ENCODE results near the gene HECA. TPM values are rescaled to one million over a fixed set of nuclear protein-coding genes. Genes with fewer than 3 reads are reported as not detected.

The HECA gene
- total and polyA plus RNA-seq, 2 of the 8 experiments (the other 6 are each of a cell fraction or from before 2014, with no cell fraction given), result 2.4 to 9.2 TPM

DNA sequence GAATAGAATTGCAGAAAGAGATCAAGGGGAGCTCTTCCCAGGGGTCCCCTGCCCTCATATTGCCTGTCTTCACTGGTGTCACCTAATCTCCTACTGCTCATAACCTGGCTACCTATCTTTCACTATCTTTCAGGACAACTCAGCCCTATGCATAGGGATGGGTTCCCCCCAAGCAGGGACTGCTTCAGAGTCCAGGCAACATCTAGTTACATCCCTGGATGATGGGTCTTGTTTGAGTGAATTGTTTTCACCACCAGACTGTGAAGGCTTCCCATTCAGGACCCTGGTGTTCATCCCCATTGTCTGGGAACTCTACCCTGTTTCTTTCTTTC, 850 bp upstream of the HECA start:
- no peak overlapping the region for H3K9ac ChIP-seq (replicated peaks in 1 of 4; ENCODE audit: extremely low read depth in 1 of 4, low read depth in 3 of 4, low read length in 3 of 4)
- no peak for FAIRE-seq
- H4K20me1 ChIP-seq (replicated peaks in 1 of 2; ENCODE audit: control insufficient read depth in 1 of 2, insufficient read depth in 2 of 2, low read length in 2 of 2), result peaks cover 1 to 3% of the 10 kb centered on the region in 2 experiments
- H3K23ac ChIP-seq (ENCODE audit: insufficient read length), result no peak overlapping the region
- CTCF ChIA-PET (ENCODE audit: partially characterized antibody), result interaction anchor here (0.9 to 1.0 kb wide), 2 partner anchors 8 to 231 kb away, joined by 3 read pairs; no protein-coding TSS in a partner anchor
- no peak overlapping the region for H2BK15ac ChIP-seq (ENCODE audit: low read length)
- no peak overlapping the region for H3K56ac ChIP-seq (replicated peaks; ENCODE audit: insufficient read length, low read depth, low read length)
- POLR2A ChIA-PET (ENCODE audit: partially characterized antibody), result interaction anchor here (0.7 to 1.8 kb wide), 2 partner anchors 9 to 1255 kb away, joined by 3 to 5 read pairs; no protein-coding TSS in a partner anchor
- H2BK120ac ChIP-seq (replicated peaks; ENCODE audit: low read depth, low read length), result no peak overlapping the region
- no peak overlapping the region for H4K91ac ChIP-seq (replicated peaks; ENCODE audit: insufficient read length, low read length)
- no peaks in the 10 kb centered on the region for H3K79me1 ChIP-seq (ENCODE audit: low read depth, low read length)
- no peak overlapping the region for H3K4ac ChIP-seq (replicated peaks; ENCODE audit: insufficient read length, low read depth, low read length)
- H2BK12ac ChIP-seq (ENCODE audit: low read depth, low read length), result 0 out of 2 replicates have a peak overlapping the region, but pooled peaks have one; percentile 29
- TF ChIP-seq GABPA (IDR thresholded peaks at IDR 0.05; ENCODE audit: borderline replicate concordance, insufficient read depth, low read length), result no peak
- TF ChIP-seq TBP (IDR thresholded peaks at IDR 0.05; ENCODE audit: low read depth, low read length), result no peak
- TF ChIP-seq TEAD4 (IDR thresholded peaks at IDR 0.05; ENCODE audit: low read depth, low read length), result no peak
- TF ChIP-seq BCL11A (IDR thresholded peaks at IDR 0.05; ENCODE audit: low read depth in 2 of 2, low read length in 2 of 2), result no peak
- no peak for TF ChIP-seq CREB1 (IDR thresholded peaks at IDR 0.05)
- no peak for TF ChIP-seq CHD2 (IDR thresholded peaks at IDR 0.05; ENCODE audit: low read length)
- TF ChIP-seq SUZ12 (IDR thresholded peaks at IDR 0.05; ENCODE audit: low read length), result no peak
- TF ChIP-seq RNF2 (IDR thresholded peaks at IDR 0.05; ENCODE audit: borderline replicate concordance, low read depth, low read length, missing control alignments, poor library complexity, severe bottlenecking), result no peak
- no peak for TF ChIP-seq TCF12 (IDR thresholded peaks at IDR 0.05; ENCODE audit: low read depth, low read length)
- TF ChIP-seq, protein P1, sequence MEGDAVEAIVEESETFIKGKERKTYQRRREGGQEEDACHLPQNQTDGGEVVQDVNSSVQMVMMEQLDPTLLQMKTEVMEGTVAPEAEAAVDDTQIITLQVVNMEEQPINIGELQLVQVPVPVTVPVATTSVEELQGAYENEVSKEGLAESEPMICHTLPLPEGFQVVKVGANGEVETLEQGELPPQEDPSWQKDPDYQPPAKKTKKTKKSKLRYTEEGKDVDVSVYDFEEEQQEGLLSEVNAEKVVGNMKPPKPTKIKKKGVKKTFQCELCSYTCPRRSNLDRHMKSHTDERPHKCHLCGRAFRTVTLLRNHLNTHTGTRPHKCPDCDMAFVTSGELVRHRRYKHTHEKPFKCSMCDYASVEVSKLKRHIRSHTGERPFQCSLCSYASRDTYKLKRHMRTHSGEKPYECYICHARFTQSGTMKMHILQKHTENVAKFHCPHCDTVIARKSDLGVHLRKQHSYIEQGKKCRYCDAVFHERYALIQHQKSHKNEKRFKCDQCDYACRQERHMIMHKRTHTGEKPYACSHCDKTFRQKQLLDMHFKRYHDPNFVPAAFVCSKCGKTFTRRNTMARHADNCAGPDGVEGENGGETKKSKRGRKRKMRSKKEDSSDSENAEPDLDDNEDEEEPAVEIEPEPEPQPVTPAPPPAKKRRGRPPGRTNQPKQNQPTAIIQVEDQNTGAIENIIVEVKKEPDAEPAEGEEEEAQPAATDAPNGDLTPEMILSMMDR (IDR thresholded peaks at IDR 0.05; ENCODE audit: control extremely low read depth in 1 of 3, insufficient read depth in 1 of 3, low read depth in 1 of 3, low read length in 3 of 3), result no peak
- no peak for TF ChIP-seq BRCA1 (IDR thresholded peaks at IDR 0.05; ENCODE audit: low read depth, low read length)
- TF ChIP-seq KDM5A (IDR thresholded peaks at IDR 0.05; ENCODE audit: low read length), result no peak
- H3K14ac ChIP-seq (ENCODE audit: insufficient read length), result no peak overlapping the region
- no peak overlapping the region for H3K27ac ChIP-seq (ENCODE audit: low read depth, low read length)
- no peak overlapping the region for H3K18ac ChIP-seq (ENCODE audit: extremely low read depth, low read length)
- no peak overlapping the region for H2AK5ac ChIP-seq (ENCODE audit: low read depth, low read length)
- no peak overlapping the region; a peak in 1 of 4 replicates for H3K4me2 ChIP-seq (ENCODE audit: insufficient read depth in 1 of 2, low read depth in 2 of 2, low read length in 2 of 2)
- no peak for DNase-seq (ENCODE audit: low read depth in 1 of 2, low spot score in 2 of 2)
- H3K4me1 ChIP-seq (replicated peaks in 1 of 4; ENCODE audit: control insufficient read depth in 3 of 4, insufficient read depth in 4 of 4, low read length in 3 of 4), result 0 out of 7 replicates have a peak, but pooled peaks cover 0 to 5% (median 0%) of the 10 kb centered on the region in 4 experiments
- H3K79me2 ChIP-seq (ENCODE audit: control insufficient read depth in 1 of 2, insufficient read depth in 2 of 2, low read length in 2 of 2), result peaks cover 0 to 13% of the 10 kb centered on the region in 2 experiments; a peak in 2 of 4 replicates
- H2AFZ ChIP-seq (ENCODE audit: low read length), result no peak overlapping the region
- H3K23me2 ChIP-seq (ENCODE audit: low read depth, low read length), result no peaks in the 10 kb centered on the region; the same call in 1 of the 2 replicates
- H3K4me3 ChIP-seq (ENCODE audit: extremely low read depth in 1 of 4, insufficient read depth in 2 of 4, low read depth in 3 of 4, low read length in 4 of 4), result no peak overlapping the region
- H4K8ac ChIP-seq (ENCODE audit: extremely low read depth, insufficient read depth, low read length), result no peak overlapping the region
- no peak overlapping the region for H2BK20ac ChIP-seq (ENCODE audit: low read length)
- H3K36me3 ChIP-seq (ENCODE audit: control insufficient read depth in 2 of 4, insufficient read depth in 4 of 4, low read length in 3 of 4), result no peaks in the 10 kb centered on the region
- H2BK5ac ChIP-seq (ENCODE audit: low read depth, low read length), result no peak overlapping the region
- H3K27me3 ChIP-seq (replicated peaks in 1 of 4; ENCODE audit: control insufficient read depth in 3 of 4, extremely low read depth in 1 of 4, insufficient read depth in 3 of 4, low read length in 3 of 4), result no peaks in the 10 kb centered on the region; a peak in 1 of 7 replicates
- no peak overlapping the region for H4K5ac ChIP-seq (ENCODE audit: insufficient read length, low read depth, low read length)
- no peaks in the 10 kb centered on the region for H3K9me3 ChIP-seq (ENCODE audit: insufficient read depth in 2 of 2, low read depth in 1 of 2, low read length in 1 of 2)
